Left ventricle myocardium inferior (tissue), 1 donor: ENCODE data around the gene DPY19L3. TPM values are rescaled to one million over a fixed set of nuclear protein-coding genes. Genes with fewer than 3 reads are reported as not detected.

Source experiments
- DNase-seq: peaks from one replicate; pipeline ENCODE4 v3.0.0-alpha.2; 2020
- H3K27ac ChIP-seq: fragments of 200-600 bp; replicated peaks from 2 replicates; pipeline ENCODE4 v1.8.0; 2021
- H3K27me3 ChIP-seq: fragments of 200-600 bp; 2 replicates; pipeline ENCODE4 v1.8.0; 2021; ENCODE audit warnings: low read depth
- H3K36me3 ChIP-seq: fragments of 200-600 bp; 2 replicates; pipeline ENCODE4 v1.8.0; 2021
- H3K4me1 ChIP-seq: fragments of 200-600 bp; 2 replicates; pipeline ENCODE4 v1.8.0; 2021
- H3K4me3 ChIP-seq: fragments of 200-600 bp; 2 replicates; pipeline ENCODE4 v1.8.0; 2021; ENCODE audit warnings: mild to moderate bottlenecking, moderate library complexity
- H3K9me3 ChIP-seq: fragments of 200-600 bp; replicated peaks from 2 replicates; pipeline ENCODE4 v1.8.0; 2021
- intact Hi-C: fragments of 100-400 bp; cut with micrococcal nuclease; formaldehyde crosslinking; loops from one replicate; pipeline ENCODE4 v1.11.0; 2022
- total RNA-seq: library from RNA; stranded (reverse); fragmentation: NEBNext Ultra II Directional; extraction: Animal tissue kit (Norgen Biotek cat#: 25700); gene quantifications from one replicate; pipeline ENCODE4 v1.2.1, GENCODE V29; 2021
- TF ChIP-seq, protein P1 (sequence below): fragments of 200-600 bp; IDR thresholded peaks from 2 replicates; pipeline ENCODE4 v1.8.0; 2021; ENCODE audit warnings: antibody characterized with exemption, mild to moderate bottlenecking, borderline replicate concordance
- donor health status: DM: no; HTN: yes; CAD: no; lungs with severe emphysema.

The DPY19L3 gene
- total RNA-seq, 1 donor from 2014 or later, result 5.2 TPM

- Histone ChIP-seq H3K9me3 (no peaks in the 10 kb centered on the region), H3K27ac (peak overlapping the region; percentile 96), H3K36me3 (peaks cover 23% of the 10 kb centered on the region), H3K4me1 (peaks cover 27% of the 10 kb centered on the region), H3K27me3 (no peaks in the 10 kb centered on the region), H3K4me3 (peak overlapping the region; percentile 96)
- DNase-seq, result no peak
- TF ChIP-seq, protein P1, sequence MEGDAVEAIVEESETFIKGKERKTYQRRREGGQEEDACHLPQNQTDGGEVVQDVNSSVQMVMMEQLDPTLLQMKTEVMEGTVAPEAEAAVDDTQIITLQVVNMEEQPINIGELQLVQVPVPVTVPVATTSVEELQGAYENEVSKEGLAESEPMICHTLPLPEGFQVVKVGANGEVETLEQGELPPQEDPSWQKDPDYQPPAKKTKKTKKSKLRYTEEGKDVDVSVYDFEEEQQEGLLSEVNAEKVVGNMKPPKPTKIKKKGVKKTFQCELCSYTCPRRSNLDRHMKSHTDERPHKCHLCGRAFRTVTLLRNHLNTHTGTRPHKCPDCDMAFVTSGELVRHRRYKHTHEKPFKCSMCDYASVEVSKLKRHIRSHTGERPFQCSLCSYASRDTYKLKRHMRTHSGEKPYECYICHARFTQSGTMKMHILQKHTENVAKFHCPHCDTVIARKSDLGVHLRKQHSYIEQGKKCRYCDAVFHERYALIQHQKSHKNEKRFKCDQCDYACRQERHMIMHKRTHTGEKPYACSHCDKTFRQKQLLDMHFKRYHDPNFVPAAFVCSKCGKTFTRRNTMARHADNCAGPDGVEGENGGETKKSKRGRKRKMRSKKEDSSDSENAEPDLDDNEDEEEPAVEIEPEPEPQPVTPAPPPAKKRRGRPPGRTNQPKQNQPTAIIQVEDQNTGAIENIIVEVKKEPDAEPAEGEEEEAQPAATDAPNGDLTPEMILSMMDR, result peak; percentile 16
- intact Hi-C loops, result no loop called here
Observed at GRCh38 chr19:32406161-32407003, 812 bp downstream of the DPY19L3 start.

DNA sequence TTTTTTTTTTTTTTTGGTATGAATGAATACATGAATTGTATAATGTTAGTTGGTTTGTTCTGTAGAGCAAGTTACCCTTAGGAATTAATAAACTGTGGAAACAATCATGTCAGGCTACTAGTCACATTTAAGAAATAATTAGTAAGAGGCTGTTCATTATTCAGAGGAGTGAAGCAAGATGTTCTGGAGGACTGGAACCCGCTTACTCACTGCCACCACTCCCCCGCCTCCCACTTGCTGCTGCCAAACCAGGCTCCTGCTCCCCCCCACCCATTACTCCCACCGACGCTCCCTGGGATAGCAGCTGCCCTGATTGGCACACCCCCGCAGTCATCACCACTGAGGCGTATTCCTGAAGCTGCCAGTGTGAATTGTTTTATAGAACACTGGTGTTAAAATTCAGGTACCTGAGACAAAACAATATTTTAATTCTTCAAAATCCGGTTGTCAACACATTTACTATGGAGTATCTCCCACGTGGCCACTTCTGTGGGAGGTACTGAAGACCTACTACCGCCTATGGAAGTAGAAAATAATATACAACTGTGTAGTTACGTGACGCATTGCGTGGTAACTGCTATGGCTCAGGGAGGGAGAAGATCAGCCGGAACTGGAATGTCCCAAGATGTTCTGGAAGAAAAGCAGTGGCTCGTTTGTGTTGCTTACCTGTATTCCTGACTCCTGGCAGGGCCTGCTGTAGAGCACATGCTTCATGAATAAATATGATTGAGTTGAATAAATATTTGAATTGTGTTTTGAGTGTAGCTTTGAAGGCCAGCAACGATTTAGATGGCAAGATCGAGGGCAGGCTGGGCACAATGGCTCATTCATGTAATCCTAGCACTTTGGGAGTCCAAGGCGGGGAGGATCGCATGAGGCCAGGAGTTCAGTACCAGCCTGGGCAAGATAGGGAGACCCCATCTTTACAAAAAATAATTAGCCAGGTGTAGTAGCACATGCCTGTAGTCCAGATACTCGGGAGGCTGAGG, 1.7 kb downstream of the DPY19L3 start:
- H3K27ac ChIP-seq, result peak overlapping the region; percentile 96
- peaks cover 32% of the 10 kb centered on the region for H3K36me3 ChIP-seq
- H3K4me3 ChIP-seq, result no peak overlapping the region
- intact Hi-C loops, result no loop called here
- TF ChIP-seq, protein P1, result no peak
- peaks cover 27% of the 10 kb centered on the region for H3K4me1 ChIP-seq
- no peak for DNase-seq
- H3K27me3 ChIP-seq, result no peaks in the 10 kb centered on the region
- no peaks in the 10 kb centered on the region for H3K9me3 ChIP-seq

- TF ChIP-seq, protein P1, result no peak
- DNase-seq, result no peak
- Histone ChIP-seq H3K4me3 (no peak overlapping the region), H3K4me1 (no peaks in the 10 kb centered on the region), H3K27me3 (no peaks in the 10 kb centered on the region), H3K36me3 (peaks cover 52% of the 10 kb centered on the region), H3K9me3 (no peaks in the 10 kb centered on the region), H3K27ac (no peak overlapping the region)
- intact Hi-C loops, result no loop called here
Observed at GRCh38 chr19:32415246-32415645, 9.7 kb downstream of the DPY19L3 start.

DNA sequence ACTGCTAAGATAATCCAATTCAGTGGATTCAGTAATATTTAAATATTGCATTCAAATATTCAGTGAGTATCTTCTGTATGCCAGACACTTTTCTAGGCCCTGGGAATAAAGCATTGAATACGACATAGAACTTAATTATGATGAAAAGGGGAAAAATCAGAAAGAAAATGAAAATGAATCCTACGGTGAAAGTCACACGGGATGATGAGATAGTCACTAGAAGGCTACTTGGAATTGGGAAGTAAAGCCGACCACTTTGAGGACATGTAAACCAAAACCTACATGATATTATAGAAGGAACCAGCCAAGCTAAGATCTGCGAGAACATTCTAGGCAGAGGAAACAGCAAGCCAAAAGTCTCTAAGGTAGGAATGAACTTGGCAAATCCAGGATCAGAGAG, 10.1 kb downstream of the DPY19L3 start:
- no peaks in the 10 kb centered on the region for H3K9me3 ChIP-seq
- no peak for DNase-seq
- intact Hi-C loops, result no loop called here
- no peak overlapping the region for H3K27ac ChIP-seq
- no peaks in the 10 kb centered on the region for H3K4me1 ChIP-seq
- TF ChIP-seq, protein P1, result no peak
- no peaks in the 10 kb centered on the region for H3K27me3 ChIP-seq
- peaks cover 49% of the 10 kb centered on the region for H3K36me3 ChIP-seq
- no peak overlapping the region for H3K4me3 ChIP-seq

GRCh38 chr19:32416749-32417456, 11.3 kb downstream of the DPY19L3 start:
- no peak overlapping the region for H3K4me3 ChIP-seq
- H3K36me3 ChIP-seq, result peaks cover 36% of the 10 kb centered on the region
- H3K9me3 ChIP-seq, result no peaks in the 10 kb centered on the region
- intact Hi-C loops, result no loop called here
- no peak for DNase-seq
- no peak overlapping the region for H3K27ac ChIP-seq
- H3K27me3 ChIP-seq, result no peaks in the 10 kb centered on the region
- H3K4me1 ChIP-seq, result no peaks in the 10 kb centered on the region
- TF ChIP-seq, protein P1, result no peak
